ENCODE measurements around the gene ATP2B1. TPM values are rescaled to one million over a fixed set of nuclear protein-coding genes. Genes with fewer than 3 reads are reported as not detected.

The ATP2B1 gene
- total and polyA plus RNA-seq, 12 donors = 6.3 to 37.3 (median 17.4) TPM

GRCh38 chr12:89686311-89686710 lies 22.3 kb downstream of the ATP2B1 start:
- WGBS, 4 donors = 94 to 99% (median 95%) methylated on average over 2 of the region's 2 CpGs
- no peak for DNase-seq

GRCh38 chr12:89685363-89685972 lies 23.2 kb downstream of the ATP2B1 start:
- Histone ChIP-seq H3K9me3 (replicated peaks in 1 of 3) (peaks cover 0 to 23% (median 9%) of the 10 kb centered on the region in 3 donors), H3K4me1 (replicated peaks in 1 of 2) (no peaks in the 10 kb centered on the region), H3K27ac (no peak overlapping the region), H3K4me3 (no peak overlapping the region), H3K27me3 (no peaks in the 10 kb centered on the region), H3K36me3 (replicated peaks in 1 of 2) (no peaks in the 10 kb centered on the region)
- no peak for DNase-seq
- TF ChIP-seq POLR2A (IDR thresholded peaks at IDR 0.05) (no peak), CTCF (IDR thresholded peaks at IDR 0.05) (no peak)
- intact Hi-C loops (cut with DNase I) = no loop called here

More at GRCh38 chr12:89686311-89686710, 22.3 kb downstream of the ATP2B1 start:
- intact Hi-C loops (cut with DNase I) = no loop called here
- Histone ChIP-seq H3K36me3 (replicated peaks in 1 of 2) (no peaks in the 10 kb centered on the region), H3K4me1 (replicated peaks in 1 of 2) (no peaks in the 10 kb centered on the region), H3K27me3 (no peaks in the 10 kb centered on the region), H3K9me3 (replicated peaks in 1 of 3) (peaks cover 0 to 16% (median 9%) of the 10 kb centered on the region in 3 donors), H3K27ac (no peak overlapping the region), H3K4me3 (no peak overlapping the region)
- TF ChIP-seq CTCF (IDR thresholded peaks at IDR 0.05) (no peak), POLR2A (IDR thresholded peaks at IDR 0.05) (no peak)

- WGBS, 4 donors = 81 to 92% (median 84%) methylated on average over 3 of the region's 3 CpGs
- DNase-seq = no peak
- H3K27ac ChIP-seq = no peak overlapping the region
- no peaks in the 10 kb centered on the region for H3K36me3 ChIP-seq (replicated peaks in 1 of 2)
- intact Hi-C loops (cut with DNase I) = no loop called here
- H3K4me3 ChIP-seq = no peak overlapping the region
- H3K4me1 ChIP-seq (replicated peaks in 1 of 2) = no peaks in the 10 kb centered on the region
- TF ChIP-seq CTCF (IDR thresholded peaks at IDR 0.05) (no peak), POLR2A (IDR thresholded peaks at IDR 0.05) (no peak)
- H3K9me3 ChIP-seq (replicated peaks in 1 of 3) = peaks cover 0 to 28% (median 9%) of the 10 kb centered on the region in 3 donors
- no peaks in the 10 kb centered on the region for H3K27me3 ChIP-seq
Observed at GRCh38 chr12:89684136-89684535, 24.5 kb downstream of the ATP2B1 start.

GRCh38 chr12:89682284-89682683 lies 26.4 kb downstream of the ATP2B1 start:
- H3K27ac ChIP-seq = no peak overlapping the region
- H3K4me1 ChIP-seq (replicated peaks in 1 of 2) = no peaks in the 10 kb centered on the region
- DNase-seq = no peak
- TF ChIP-seq POLR2A (IDR thresholded peaks at IDR 0.05) = no peak
- TF ChIP-seq CTCF (IDR thresholded peaks at IDR 0.05) = no peak
- H3K4me3 ChIP-seq = no peak overlapping the region
- no peaks in the 10 kb centered on the region for H3K36me3 ChIP-seq (replicated peaks in 1 of 2)
- intact Hi-C loops (cut with DNase I) = no loop called here
- H3K27me3 ChIP-seq = no peaks in the 10 kb centered on the region
- peaks cover 0 to 28% (median 9%) of the 10 kb centered on the region in 3 donors for H3K9me3 ChIP-seq (replicated peaks in 1 of 3)
- WGBS, 4 donors = 92 to 98% (median 96%) methylated on average over 3 of the region's 3 CpGs
